ENCODE data around the gene CCNL2. TPM values are rescaled to one million over a fixed set of nuclear protein-coding genes. Genes with fewer than 3 reads are reported as not detected.

CCNL2 gene
- total and polyA plus RNA-seq, 12 donors: 38.5 to 243 (median 48.0) TPM

- no peak for TF ChIP-seq CTCF (IDR thresholded peaks at IDR 0.05)
- H3K4me3 ChIP-seq: no peak overlapping the region
- DNase-seq (no peak), ATAC-seq (no peak)
- H3K36me3 ChIP-seq: no peaks in the 10 kb centered on the region
- intact Hi-C loops (cut with DNase I): no loop called here
- 82 to 89% methylated on average over 10 of the region's 10 CpGs for WGBS, 2 donors
- peaks cover 0 to 20% (median 0%) of the 10 kb centered on the region in 7 donors for H3K27me3 ChIP-seq
- H3K4me1 ChIP-seq: peaks cover 0 to 13% (median 8%) of the 10 kb centered on the region in 9 donors
- no peak overlapping the region for H3K27ac ChIP-seq
- peaks cover 0 to 4% (median 0%) of the 10 kb centered on the region in 11 donors for H3K9me3 ChIP-seq
Observed at GRCh38 chr1:1365875-1366698, 33.0 kb downstream of the CCNL2 start.

GRCh38 chr1:1364266-1364665 lies 34.9 kb downstream of the CCNL2 start:
- H3K36me3 ChIP-seq: no peaks in the 10 kb centered on the region
- intact Hi-C loops (cut with DNase I): no loop called here
- no peak for ATAC-seq
- peaks cover 0 to 36% (median 4%) of the 10 kb centered on the region in 7 donors for H3K27me3 ChIP-seq
- no peak overlapping the region for H3K4me3 ChIP-seq
- H3K9me3 ChIP-seq: peaks cover 0 to 4% (median 0%) of the 10 kb centered on the region in 11 donors
- TF ChIP-seq CTCF (IDR thresholded peaks at IDR 0.05): no peak
- H3K4me1 ChIP-seq: peaks cover 0 to 27% (median 8%) of the 10 kb centered on the region in 9 donors
- DNase-seq: no peak
- no peak overlapping the region for H3K27ac ChIP-seq
- 77 to 83% methylated on average over 14 of the region's 14 CpGs for WGBS, 2 donors

GRCh38 chr1:1361982-1362423 lies 37.1 kb downstream of the CCNL2 start:
- Histone ChIP-seq H3K27me3 (peaks cover 0 to 59% (median 20%) of the 10 kb centered on the region in 7 donors), H3K4me1 (peaks cover 0 to 36% (median 9%) of the 10 kb centered on the region in 9 donors), H3K36me3 (no peaks in the 10 kb centered on the region), H3K4me3 (no peak overlapping the region), H3K9me3 (peaks cover 0 to 4% (median 0%) of the 10 kb centered on the region in 11 donors), H3K27ac (peak overlapping the region; percentile 7 to 93 (median 54))
- WGBS, 2 donors: 21 to 22% methylated on average over 13 of the region's 13 CpGs
- peak; percentile 38 to 58 for DNase-seq
- peak in 2 of 8 donors; percentile 18 to 28 for ATAC-seq
- TF ChIP-seq CTCF (IDR thresholded peaks at IDR 0.05): peak in 2 of 9 donors; percentile 14 to 24
- intact Hi-C loops (cut with DNase I): no loop called here

DNA sequence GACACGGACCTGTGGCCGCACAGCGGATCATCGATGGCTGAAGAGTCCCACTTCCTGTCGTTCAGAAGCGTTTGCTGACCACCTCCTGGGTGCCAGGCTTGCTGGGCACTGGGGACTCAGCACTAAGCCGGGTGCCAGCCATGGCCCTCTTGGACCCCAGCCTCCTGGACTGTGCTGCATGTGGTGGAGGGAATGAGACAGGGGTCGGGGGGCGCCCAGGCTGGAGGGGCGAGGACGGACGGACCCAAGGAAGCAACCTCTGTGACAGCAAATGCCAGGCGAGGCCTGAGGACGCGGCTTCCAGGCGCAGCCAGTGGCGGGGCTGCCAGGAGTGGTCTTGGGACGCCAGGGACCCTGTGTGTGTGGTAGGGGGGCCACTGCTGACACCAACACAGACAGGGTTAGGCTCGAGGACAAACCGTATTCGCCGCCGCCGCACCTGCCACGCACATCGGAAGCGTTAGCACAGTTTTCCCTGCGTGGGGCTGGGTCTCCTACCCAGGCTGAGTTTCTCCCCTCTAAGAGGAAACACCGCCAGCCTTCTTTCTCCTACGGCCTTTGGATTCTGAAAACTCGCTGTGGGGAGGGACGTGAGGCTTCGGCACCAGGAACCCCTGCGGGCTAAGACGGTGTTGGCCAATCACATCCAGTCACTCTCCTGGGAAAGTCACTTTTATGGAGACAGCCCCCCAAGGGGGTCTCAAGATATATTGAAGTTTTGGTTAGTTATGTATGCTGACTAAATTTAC lies 37.7 kb downstream of the CCNL2 start:
- ATAC-seq (no peak), DNase-seq (no peak)
- Histone ChIP-seq H3K36me3 (no peaks in the 10 kb centered on the region), H3K4me3 (no peak overlapping the region), H3K9me3 (peaks cover 0 to under 1% (median 0%) of the 10 kb centered on the region in 11 donors), H3K27me3 (peaks cover 0 to 65% (median 26%) of the 10 kb centered on the region in 7 donors), H3K4me1 (peaks cover 0 to 42% (median 13%) of the 10 kb centered on the region in 9 donors), H3K27ac (peak overlapping the region; percentile 7 to 93 (median 56))
- intact Hi-C loops (cut with DNase I): no loop called here
- 76 to 78% methylated on average over 35 of the region's 35 CpGs for WGBS, 2 donors
- no peak for TF ChIP-seq CTCF (IDR thresholded peaks at IDR 0.05)
